Epidermal melanocyte (primary cell): ENCODE data around the gene TMEM231.
"Not testable (repeated sequence)": the region's sequence is repeated elsewhere in the genome, so short reads cannot be mapped to it uniquely, and the experiment has no call there.

Source experiments
- DNase-seq: peaks from one replicate; pipeline ENCODE4 v3.0.0; 2011; ENCODE audit warnings: low spot score; ENCODE audit not compliant: insufficient read length

TMEM231 gene

DNA sequence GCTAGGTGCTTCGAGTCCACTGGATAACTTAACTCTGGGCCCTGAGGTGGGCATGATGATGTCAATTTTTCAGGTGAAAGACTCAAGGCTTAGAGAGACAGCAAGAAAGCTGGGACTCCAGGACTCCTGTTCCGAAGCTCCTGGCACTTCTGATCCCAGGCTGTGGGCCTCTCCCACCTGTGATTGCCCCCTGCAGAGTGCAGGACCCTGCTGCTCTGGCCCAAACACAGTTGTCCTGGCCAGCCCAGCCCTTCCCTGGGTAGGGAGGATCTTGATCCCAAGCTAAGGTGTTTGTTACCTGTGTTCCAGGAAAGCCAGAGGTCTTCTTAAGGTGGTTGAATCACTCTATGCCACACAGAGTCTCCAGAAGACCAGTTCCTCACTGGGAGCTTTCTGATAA is 23.3 kb downstream of the TMEM231 start:
- no peak for DNase-seq

DNA sequence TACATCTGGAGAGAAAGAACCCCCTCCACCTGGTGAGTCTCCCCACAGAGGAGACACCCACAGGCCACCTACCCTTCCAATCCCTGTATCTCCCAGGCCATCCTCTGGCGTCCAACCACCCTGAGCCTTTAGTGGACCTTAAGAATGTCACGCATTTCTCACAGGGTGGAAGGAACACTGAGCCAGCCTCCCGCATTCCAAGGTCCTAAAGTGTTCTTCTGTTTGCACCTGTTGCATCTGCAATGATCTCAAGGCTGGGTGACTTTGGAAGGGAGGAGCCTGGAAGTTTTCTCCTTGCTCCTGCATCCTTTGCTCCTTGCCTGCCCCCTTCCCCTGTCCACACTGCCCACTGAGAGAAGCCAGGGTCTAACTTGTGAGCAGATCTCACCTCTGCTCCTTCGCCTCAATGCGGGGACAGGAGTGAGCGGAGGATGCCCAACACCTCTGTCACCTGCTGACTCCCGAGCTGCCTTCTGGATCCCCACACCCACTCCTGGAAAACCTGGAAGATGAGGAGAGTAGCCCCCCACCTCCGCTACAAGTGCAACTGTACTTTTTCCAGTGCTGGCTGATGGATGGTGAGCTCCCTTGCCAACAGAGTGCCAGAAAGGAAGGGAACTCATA is 23.8 kb downstream of the TMEM231 start:
- no peak for DNase-seq

DNA sequence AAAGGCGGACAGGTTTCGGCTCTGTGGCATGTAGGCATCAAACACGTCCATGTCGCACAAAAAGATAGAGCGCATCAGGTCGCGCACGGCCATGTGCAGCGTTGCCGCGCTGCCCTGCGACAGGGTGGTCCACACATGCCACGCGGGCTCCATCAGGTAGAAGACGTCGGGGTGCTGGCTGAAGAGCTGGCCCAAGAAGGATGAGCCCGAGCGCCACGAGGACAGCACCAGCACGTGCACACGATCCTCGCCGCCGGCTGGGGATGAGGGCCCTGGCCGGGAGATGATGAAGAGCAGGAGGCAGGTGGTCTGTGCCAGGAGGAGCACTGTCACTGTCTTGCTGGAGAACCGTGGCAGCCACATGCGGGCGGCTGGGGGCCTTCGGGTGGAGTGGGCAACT is 26.1 kb downstream of the TMEM231 start:
- no peak for DNase-seq

DNA sequence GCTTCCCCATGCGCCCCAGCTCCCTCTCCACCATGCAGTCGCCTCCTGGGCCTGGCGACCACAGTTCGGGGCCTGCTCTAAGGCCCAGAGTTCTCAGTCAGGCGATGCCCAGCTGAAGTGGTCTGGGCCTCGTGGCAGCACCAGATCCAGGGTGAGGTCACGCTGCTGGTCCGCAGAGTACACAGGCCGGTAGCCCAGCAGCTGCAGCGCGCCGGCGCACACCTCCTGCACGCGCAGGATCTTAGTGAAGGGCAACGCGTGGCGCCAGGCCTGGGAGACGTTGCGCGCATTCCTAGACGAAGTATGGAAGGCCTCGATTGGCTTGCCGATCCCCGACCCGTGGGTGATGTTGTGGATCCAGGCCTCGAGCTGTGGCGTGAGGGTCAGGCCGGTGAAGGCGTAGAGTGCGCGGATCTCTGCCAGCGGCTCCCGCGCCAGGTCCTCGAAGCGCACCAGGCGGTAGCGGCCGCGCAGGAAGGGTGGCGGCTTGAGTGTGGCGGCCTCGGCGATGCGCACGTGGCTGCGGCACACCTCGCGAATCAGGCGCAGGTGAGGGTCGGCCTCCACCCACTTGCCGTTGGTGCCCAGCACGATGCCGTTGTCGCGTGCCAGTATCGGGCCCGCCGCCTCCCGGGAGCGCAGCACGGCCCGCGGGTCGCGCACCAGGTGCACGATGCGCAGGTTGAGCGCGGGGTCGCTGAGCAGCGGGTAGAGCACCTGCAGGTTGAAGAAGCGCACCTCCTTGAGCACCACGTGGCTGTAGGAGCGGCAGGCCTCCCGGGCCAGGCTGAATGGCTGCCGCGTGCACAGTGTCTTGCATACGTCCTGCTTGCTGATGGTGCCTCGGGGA is 26.8 kb downstream of the TMEM231 start:
- DNase-seq = no peak

DNA sequence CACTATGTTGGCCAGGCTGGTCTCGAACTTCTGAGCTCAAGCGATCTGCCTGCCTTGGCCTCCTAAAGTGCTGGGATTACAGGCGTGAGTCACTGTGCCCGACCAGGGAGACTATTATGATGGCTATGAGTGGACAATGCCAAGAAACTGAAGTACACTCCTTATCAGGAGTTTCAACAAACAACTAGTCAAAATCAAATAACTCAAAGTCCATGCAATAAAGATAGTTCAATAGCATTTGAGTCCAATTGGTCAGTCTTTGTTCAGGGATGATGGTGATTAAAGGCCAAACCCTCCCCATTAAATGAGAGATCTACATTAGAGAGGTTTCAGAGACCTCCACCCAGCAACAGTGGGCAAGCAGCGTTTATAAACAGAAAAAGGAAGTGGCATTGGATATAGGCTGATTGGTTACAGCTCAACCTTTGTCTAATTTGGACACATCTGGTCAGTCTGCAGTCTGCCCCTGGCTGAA is 28.2 kb downstream of the TMEM231 start:
- DNase-seq = no peak

DNA sequence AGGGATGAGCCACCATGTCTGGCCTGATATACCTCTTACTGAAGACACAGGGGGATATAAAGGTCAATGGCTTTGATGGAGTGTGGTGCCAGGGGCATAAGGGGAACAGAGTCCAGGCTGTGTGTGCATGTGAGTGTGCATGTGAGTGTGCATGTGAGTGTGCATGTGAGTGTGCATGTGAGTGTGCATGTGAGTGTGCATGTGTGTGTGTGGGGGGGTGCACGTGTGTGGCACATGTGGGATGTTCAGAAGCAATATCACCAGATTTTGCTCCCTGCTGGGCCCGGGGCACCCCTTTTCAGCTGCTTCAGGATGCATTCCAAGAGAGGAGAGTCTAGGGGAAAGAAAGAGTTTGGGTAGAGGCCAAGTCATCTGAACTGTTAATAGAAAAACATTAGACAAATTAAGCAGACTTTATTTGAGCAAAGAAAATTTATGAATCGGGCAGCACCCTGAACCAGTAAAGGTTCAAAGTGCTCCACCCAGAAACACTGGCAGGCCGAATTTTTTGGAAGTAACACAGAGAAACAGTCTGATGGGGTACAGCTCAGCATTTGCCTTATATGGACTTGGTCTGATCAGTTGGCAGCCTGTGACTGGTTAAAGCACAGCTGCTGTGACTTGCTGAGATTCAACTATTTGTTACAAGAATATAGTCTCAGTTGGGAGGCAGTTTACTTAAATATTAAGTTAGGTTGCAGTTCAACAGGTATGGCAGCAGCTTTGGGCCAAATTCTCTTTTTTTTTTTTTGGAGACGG is 29.8 kb downstream of the TMEM231 start:
- DNase-seq = no peak

DNA sequence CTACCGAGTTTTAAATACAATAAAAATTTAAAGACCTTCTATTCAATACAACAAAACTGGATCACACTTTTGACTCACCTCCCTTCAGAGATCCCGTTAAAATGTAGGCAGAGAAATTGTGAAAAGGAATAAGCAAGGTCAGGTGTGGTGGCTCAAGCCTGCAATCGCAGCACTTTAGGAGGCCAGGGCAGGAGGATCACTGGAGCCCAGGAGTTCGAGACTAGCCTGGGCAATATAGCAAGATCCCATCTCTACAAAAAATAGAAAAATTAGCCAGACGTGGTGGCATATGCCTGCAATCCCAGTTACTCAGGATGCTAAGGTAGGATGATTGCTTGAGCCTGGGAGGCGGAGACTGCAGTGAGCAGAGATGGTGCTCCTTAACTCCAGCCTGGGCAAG is 36.9 kb downstream of the TMEM231 start:
- DNase-seq = no peak

DNA sequence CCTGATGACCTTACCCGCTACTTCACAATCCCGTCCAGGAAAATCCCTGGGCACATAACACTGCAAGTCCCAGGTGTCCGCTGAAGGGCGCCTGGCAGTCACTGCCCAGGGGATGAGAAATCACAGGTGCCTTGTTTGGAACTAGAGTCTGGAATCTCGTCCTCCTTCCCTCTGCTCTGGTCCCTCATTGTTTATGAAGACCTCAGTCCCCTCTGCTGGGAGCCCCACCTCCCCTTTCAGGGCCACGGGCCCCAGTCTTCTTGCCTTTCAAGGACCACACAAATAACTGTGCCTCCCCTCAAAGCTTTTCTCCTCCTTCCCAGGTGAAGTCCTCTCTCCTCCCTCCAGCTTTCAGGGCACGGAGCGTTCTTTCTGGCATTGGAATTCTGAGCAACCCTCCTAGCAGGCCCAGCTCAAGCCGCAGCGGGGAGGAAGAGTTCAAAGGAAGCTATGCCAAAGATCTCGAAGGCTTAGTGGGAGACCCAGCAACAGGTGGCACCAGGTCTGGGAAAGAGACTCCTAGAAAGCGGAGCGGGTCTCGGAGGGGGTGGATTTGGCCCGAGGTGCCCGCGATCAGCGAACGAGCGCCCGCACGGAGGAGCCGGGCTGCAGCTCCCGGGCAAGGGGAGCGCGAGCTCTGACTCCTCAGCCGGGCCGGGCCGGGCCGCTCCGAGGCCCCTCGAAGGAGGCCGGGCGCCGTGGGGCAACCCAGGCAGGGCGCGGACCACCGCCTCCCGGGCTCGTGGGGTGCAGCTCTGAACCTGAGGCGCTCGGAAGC is 39.7 kb downstream of the TMEM231 start:
- DNase-seq = not testable (repeated sequence)

DNA sequence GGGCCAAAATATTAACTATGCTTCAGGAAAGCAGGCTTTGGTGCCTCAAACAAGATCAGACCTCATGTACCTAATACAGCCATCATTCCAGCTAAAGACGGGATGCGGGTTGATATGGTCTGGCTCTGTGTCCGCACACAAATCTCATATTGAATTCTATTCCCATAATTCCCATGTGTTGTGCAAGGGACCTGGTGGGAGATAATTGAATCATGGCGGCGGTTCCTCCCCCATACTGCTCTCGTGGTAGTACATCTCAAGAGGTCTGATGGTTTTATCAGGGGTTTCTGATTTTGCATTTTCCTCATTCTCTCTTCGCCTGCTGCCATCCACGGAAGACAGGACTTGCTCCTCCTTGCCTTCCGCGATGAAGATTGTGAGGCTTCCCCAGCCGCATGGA is 41.8 kb downstream of the TMEM231 start:
- DNase-seq = no peak

DNA sequence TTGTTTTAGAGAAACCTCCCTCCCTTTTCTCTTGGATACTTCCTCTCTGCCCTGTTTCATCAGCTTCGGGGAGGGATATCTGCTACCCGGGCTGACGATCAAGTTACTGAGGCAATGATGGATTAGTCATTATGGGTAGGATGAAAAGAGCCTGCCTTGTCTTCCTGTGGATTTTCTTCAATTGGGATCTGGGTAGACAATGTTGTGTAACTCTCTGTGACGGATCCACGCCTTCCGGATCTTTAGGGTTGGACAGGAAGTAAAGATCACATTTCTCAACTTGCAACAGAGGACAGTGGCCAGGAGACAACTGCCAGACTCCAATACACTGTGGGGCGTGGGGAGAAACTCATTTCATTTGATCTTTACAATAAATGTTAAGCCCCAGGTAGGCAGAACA is 49.5 kb downstream of the TMEM231 start:
- peak; percentile 55 for DNase-seq

DNA sequence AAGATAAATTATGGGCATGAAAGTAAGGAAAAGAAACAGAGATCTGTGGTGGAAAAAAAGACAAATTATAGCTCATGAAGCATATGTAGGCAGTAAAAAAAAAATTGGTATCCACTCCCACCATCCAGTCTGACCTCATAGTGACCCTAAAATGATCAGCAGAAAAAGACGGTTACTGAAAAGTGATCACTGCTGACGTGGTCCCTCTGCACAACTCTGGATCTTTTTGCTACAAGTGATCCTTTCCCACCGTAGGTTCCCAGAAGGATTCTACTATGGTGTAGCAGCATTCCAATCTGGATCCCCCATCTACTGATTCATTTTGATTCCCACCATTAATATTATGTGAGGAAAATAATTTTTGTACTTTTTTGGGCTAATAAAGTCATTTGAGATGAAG is 49.9 kb downstream of the TMEM231 start:
- DNase-seq = no peak

DNA sequence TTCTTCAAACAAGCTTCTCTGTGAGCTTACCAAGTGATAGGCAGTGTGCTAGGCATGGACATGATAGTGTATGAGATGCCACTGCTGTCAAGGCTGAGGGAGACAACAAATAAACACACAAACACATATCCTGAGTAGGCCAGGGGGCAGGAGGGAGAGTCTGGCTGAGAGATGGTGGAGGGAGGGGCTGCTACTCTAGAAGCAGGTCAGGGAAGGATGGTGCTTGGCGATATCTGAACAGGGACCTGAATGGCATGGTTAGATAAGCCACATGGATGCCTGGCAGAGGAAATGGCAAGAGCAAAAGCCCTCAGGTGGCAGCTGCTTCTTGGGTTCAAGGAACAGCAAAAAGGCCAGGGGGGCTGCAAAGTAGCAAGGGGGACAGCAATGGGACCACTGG is 52.3 kb downstream of the TMEM231 start:
- no peak for DNase-seq

DNA sequence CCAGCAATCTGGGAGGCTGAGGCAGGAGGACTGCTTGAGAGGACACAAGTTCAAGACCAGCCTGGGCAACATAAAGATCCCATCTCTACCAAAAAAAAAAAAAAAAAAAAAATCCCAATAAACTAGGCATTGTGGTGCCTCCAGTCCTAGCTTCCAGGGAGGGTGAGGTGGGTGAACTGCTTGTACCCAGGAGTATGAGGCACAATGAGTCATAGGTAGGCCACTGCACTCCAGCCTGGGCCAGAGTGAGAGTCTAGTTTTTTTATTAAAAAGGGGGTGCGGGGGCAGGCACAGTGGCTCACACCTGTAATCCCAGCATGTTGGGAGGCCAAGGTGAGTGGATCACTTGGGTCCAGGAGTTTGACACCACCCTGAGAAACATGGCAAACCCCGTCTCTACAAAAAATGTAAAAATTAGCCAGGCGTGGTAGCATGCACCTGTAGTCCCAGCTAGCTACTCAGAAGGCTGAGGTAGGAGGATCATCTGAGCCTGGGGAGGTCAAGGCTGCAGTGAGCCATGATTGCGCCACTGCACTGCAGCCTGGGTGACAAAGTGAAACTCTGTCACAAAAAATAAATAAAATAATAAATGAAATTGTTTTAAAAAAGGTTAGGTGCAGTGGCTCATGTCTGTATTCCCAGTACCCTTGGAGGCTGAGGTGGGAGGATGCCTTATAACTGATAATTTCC is 53.0 kb downstream of the TMEM231 start:
- no peak for DNase-seq

DNA sequence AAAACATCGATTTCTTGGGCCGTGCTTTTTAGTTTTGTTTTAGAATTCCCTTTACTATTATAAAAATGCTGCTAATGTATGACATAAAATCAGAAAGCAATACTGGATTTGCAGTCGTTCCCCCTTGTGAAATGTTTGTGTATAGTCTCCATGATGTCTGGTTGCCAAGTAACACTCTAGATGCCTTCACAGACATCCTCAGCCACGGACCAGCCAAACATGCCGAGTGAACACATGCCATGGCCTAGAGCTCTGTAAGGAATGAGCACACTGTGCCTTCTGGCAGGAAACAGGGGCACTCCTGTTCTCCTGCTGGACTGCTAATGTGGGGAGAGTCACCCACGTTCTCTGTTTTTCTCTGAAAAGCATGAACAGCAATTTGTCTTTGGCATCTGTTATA is 54.2 kb downstream of the TMEM231 start:
- DNase-seq = not testable (repeated sequence)

DNA sequence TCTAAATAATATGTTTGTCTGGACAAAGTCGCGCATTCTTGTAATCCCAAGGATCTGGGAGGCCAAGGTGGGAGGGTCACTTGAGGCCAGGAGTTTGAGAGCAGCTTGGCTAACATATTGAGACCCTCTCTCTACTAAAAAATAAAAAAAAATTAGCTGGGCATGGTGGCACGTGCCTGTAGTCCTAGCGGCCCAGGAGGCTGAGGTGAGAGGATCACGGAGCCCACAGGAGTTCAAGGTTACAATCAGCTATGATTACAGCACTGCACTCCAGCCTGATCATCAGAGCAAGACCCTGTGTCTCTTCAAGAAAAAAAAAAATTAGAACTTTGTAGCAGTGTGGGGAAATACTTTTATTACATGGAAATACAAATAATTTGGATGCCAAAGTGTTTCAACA is 54.7 kb downstream of the TMEM231 start:
- no peak for DNase-seq

DNA sequence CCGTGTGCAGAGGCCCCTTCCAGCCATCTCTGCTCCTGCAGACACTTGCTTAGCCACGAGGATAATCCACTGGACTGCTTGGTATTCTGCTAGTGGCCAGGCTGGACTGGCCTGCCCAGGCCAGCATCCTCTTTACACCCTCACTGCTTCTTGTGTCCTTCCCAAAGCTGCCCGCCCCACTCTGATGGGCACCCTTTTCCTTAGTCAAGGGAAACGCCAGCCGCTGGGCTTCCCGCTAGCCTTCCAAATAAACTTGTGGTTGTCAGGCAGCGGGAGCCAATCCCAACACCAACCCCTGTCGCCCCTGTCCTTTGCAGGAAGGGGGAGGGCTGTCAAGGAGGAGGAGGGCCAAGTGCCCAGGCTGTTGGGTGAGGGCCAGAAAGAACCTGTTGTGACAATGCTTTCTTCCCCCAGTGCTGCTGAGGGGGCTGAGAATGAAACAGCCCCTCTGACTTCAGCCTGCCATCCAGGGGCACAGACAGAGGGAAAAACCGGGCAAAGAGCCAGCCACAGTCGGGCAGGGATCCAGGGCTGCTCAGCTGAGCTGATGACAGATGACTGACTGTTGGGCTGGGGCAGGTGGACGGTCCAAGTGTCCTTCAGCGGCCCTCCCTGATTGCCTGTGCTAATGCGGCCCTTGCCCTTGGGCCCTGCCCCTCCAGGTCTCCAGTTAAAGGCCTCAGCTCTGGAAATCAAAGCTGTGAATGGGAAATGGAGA is 57.3 kb downstream of the TMEM231 start:
- not testable (repeated sequence) for DNase-seq

DNA sequence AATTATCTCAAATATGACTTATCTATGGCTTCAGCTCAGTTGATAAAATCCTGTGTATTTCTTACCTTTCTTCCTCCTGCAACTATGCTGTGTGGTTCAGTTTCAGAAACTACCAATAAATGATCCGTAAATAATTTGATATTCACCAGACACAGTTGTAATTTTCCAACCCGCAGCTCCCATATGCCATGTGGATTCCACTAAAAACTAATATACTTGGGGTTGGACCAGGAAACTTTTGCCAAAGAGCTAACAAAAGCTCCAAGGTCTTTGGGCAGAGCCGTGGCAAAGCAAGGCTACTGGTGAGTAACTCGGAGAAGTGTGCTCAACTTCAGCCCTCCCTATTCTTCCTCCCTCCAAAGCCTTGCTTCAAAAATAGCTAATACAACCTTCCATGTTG is 58.5 kb downstream of the TMEM231 start:
- no peak for DNase-seq

DNA sequence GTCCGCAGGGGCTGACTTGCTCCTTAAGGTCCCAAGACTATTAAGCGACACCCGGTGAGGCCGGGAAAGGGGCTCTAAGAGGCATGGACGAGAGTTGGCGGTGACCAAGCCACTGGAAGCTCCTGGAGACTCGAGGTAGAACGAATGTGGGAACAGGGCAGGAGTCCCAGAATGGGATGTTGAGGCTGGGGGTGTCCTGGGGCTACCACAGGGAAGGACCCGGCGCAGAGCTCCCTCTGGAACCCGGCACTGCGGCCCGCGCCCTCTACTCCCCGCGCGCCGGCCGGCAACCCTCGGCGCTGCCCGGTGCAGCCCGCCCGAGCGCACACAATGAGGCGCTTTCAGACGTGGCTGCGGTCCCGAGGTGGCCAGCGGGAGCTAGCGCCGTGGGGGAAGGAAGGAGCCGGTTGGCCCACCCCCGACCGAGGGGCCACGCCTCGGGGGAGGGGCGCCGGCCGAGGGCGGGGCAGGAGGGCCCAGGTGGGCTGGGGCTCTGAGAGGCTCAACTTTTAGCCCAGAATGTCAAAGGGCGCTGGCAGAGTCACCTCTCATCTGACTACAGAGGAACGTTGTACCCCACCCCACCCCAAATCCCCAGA is 60.9 kb downstream of the TMEM231 start, which contains the start of gene CHST6:
CHST6 (minus strand) TSS at position 366 of the 599 bp plus-strand sequence. CDS start 15,613 bp downstream, outside the sequence.
- DNase-seq = peak; percentile 36

DNA sequence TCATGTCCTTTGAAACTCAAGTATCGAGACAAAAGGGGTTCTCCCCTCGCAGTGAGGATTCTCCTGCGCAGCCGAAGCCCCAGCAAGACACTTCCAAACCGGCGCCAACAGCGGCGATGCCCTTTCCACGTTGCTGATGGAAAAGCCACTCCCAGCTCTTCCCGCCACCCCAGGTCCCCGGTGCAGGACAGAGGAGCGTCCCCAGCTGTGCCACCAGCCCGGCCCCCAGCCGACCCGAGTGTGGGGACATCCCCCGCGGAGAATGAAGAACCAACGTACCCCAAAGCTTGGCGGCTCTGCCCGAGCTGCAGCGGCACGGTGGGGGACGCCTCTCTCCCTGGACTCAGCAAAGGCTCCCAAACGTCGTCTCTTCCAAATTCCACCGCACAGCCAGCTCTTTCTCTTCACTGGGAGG is 61.4 kb downstream of the TMEM231 start:
- DNase-seq = no peak

DNA sequence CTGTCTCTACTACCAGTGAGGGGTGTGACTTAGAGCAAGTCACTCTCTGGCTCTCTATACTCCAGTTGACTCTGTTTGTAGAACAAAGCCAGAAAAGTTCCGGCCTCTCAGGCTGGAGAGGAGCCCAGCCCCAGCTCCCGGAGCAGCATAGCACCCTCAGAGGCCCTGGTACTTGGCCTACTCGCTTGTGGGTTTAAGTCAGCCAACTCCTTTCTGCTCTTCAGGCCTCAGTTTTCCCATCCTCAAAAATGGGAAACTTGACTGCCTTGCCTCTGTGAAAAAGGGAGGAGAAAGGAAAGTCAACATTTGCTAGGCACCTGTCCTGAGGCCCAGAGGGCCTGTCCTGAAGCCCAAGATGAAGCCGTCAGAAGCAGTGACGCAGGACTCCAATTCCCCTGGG is 61.9 kb downstream of the TMEM231 start:
- no peak for DNase-seq
